Upper lobe of left lung (tissue), 6 donors: Measurements from ENCODE around the gene C10orf67. TPM values are rescaled to one million over a fixed set of nuclear protein-coding genes. Genes with fewer than 3 reads are reported as not detected.

Experiments
- ATAC-seq, 2 donors: fragments of 200-7000 bp; cut with Tn5 transposase; one replicate each; pipeline ENCODE4 v1.9.1; 2022; ENCODE audit warnings: mild to moderate bottlenecking in 2 of 2, moderate library complexity in 2 of 2; ENCODE audit not compliant: low FRiP score in 2 of 2
- DNase-seq, 2 donors: peaks; one replicate each; pipeline ENCODE4 v3.0.0-alpha.2; 2019 to 2020
- H3K27ac ChIP-seq, 4 donors: fragments of 200-600 bp; sonication (generic); one replicate each; pipeline ENCODE4 v1.5.1; 2016 to 2019
- H3K27me3 ChIP-seq, 4 donors: fragments of 200-600 bp; sonication (generic); one replicate each; pipeline ENCODE4 v1.5.1; 2017 to 2019
- H3K36me3 ChIP-seq, 4 donors: fragments of 200-600 bp; sonication (generic); one replicate each; pipeline ENCODE4 v1.5.1; 2016 to 2019
- H3K4me1 ChIP-seq, 4 donors: fragments of 200-600 bp; sonication (generic); one replicate each; pipeline ENCODE4 v1.5.1; 2018 to 2019
- H3K4me3 ChIP-seq, 4 donors: fragments of 200-600 bp; sonication (generic); one replicate each; pipeline ENCODE4 v1.5.1; 2017 to 2019; ENCODE audit warnings: mild to moderate bottlenecking in 2 of 4, moderate library complexity in 1 of 4
- H3K9me3 ChIP-seq, 4 donors: fragments of 200-600 bp; sonication (generic); one replicate each; pipeline ENCODE4 v1.5.1; 2018 to 2019
- CTCF ChIP-seq, 6 experiments: fragments of 450-650 bp in 4 of 6; fragments of 200-600 bp in 2 of 6; sonication (generic) in 2 of 6; IDR thresholded peaks; one replicate each; pipeline ENCODE4 v1.5.1; 2016 to 2019; ENCODE audit warnings: antibody characterized with exemption in 6 of 6
- EP300 ChIP-seq, 4 donors: sonication (generic); formaldehyde crosslinking; IDR thresholded peaks; one replicate each; pipeline ENCODE4 v1.5.1; 2017; ENCODE audit warnings: antibody characterized with exemption in 4 of 4, control low read depth in 2 of 4
- POLR2A ChIP-seq, 4 donors: fragments of 450-650 bp; IDR thresholded peaks; one replicate each; pipeline ENCODE4 v1.5.1; 2016 to 2017; ENCODE audit warnings: antibody characterized with exemption in 4 of 4, mild to moderate bottlenecking in 2 of 4
- POLR2AphosphoS5 ChIP-seq, 2 donors: sonication (generic); formaldehyde crosslinking; IDR thresholded peaks; one replicate each; pipeline ENCODE4 v1.5.1; 2017; ENCODE audit warnings: antibody characterized with exemption in 2 of 2
- WGBS, 2 donors: methylation state at CpG; one replicate each; pipeline ENCODE4 v1.1.5; 2017 to 2018; 5-methylcytosine and 5-hydroxymethylcytosine counted together
- total RNA-seq, 6 donors: library from RNA; depleted of rRNA in 4 of 6; stranded (reverse); fragments of >200 nt in 4 of 6; gene quantifications; one replicate each; pipeline versions ENCODE4 v1.1.0 to v1.2.1, GENCODE V29; 2016 to 2021
- donor health status: DM: no; HTN: no; CAD: no; lungs with moderate emphysema.
- donor health status: DM: no; HTN: yes; CAD: no; lungs with severe emphysema.

C10orf67 gene
- total RNA-seq, 6 donors from 2014 or later, result 1.7 to 7.3 (median 4.2) TPM

- 3 to 5% methylated on average over 5 of the region's 5 CpGs for WGBS, 2 donors
- Histone ChIP-seq H3K9me3 (no peaks in the 10 kb centered on the region), H3K4me3 (no peak overlapping the region), H3K4me1 (peaks cover 2 to 7% (median 4%) of the 10 kb centered on the region in 4 donors), H3K27me3 (no peaks in the 10 kb centered on the region), H3K27ac (no peak overlapping the region), H3K36me3 (no peaks in the 10 kb centered on the region)
- DNase-seq (no peak), ATAC-seq (peak in 1 of 2 donors; percentile 87)
- peak; percentile 56 to 79 (median 68) for TF ChIP-seq CTCF (IDR thresholded peaks at IDR 0.05)
- TF ChIP-seq POLR2A (IDR thresholded peaks at IDR 0.05), result no peak
Measured at GRCh38 chr10:23158370-23158769, 186.2 kb downstream of the C10orf67 start.

- ATAC-seq (peak in 1 of 2 donors; percentile 62), DNase-seq (no peak)
- WGBS, 2 donors, result 36 to 45% methylated on average over 10 to 12 of the region's 12 CpGs
- Histone ChIP-seq H3K4me3 (no peak overlapping the region), H3K27ac (no peak overlapping the region), H3K27me3 (no peaks in the 10 kb centered on the region), H3K36me3 (no peaks in the 10 kb centered on the region), H3K4me1 (peaks cover 2 to 7% (median 4%) of the 10 kb centered on the region in 4 donors), H3K9me3 (no peaks in the 10 kb centered on the region)
- no peak for TF ChIP-seq EP300 (IDR thresholded peaks at IDR 0.05)
- TF ChIP-seq POLR2A (IDR thresholded peaks at IDR 0.05), result no peak
- no peak for TF ChIP-seq POLR2AphosphoS5 (IDR thresholded peaks at IDR 0.05)
Measured at GRCh38 chr10:23157691-23158369, 186.8 kb downstream of the C10orf67 start.

- ATAC-seq, result no peak
- WGBS, 2 donors, result 57 to 64% methylated on average over 12 to 14 of the region's 14 CpGs
Measured at GRCh38 chr10:23157239-23157681, 187.3 kb downstream of the C10orf67 start.

GRCh38 chr10:23156447-23157150 is 188.0 kb downstream of the C10orf67 start:
- 56 to 58% methylated on average over 10 of the region's 10 CpGs for WGBS, 2 donors
- Histone ChIP-seq H3K4me3 (no peak overlapping the region), H3K4me1 (peaks cover 2 to 7% (median 4%) of the 10 kb centered on the region in 4 donors), H3K9me3 (no peaks in the 10 kb centered on the region), H3K27ac (no peak overlapping the region), H3K36me3 (no peaks in the 10 kb centered on the region), H3K27me3 (no peaks in the 10 kb centered on the region)
- TF ChIP-seq POLR2AphosphoS5 (IDR thresholded peaks at IDR 0.05) (no peak), POLR2A (IDR thresholded peaks at IDR 0.05) (no peak), CTCF (IDR thresholded peaks at IDR 0.05) (no peak), EP300 (IDR thresholded peaks at IDR 0.05) (no peak)
- no peak for DNase-seq
- ATAC-seq, result no peak

More at GRCh38 chr10:23157239-23157681, 187.3 kb downstream of the C10orf67 start:
- H3K27ac ChIP-seq, result no peak overlapping the region
- no peak for TF ChIP-seq CTCF (IDR thresholded peaks at IDR 0.05)
- TF ChIP-seq POLR2A (IDR thresholded peaks at IDR 0.05), result no peak
- no peak for TF ChIP-seq POLR2AphosphoS5 (IDR thresholded peaks at IDR 0.05)
- H3K27me3 ChIP-seq, result no peaks in the 10 kb centered on the region
- no peaks in the 10 kb centered on the region for H3K9me3 ChIP-seq
- H3K36me3 ChIP-seq, result no peaks in the 10 kb centered on the region
- DNase-seq, result no peak
- peaks cover 2 to 7% (median 4%) of the 10 kb centered on the region in 4 donors for H3K4me1 ChIP-seq
- no peak overlapping the region for H3K4me3 ChIP-seq

GRCh38 chr10:23155169-23155568 is 189.4 kb downstream of the C10orf67 start:
- Histone ChIP-seq H3K27ac (no peak overlapping the region), H3K36me3 (no peaks in the 10 kb centered on the region), H3K4me3 (no peak overlapping the region), H3K4me1 (peaks cover 2 to 7% (median 4%) of the 10 kb centered on the region in 4 donors), H3K27me3 (no peaks in the 10 kb centered on the region), H3K9me3 (no peaks in the 10 kb centered on the region)
- no peak for ATAC-seq
- 83% methylated on average over 7 of the region's 7 CpGs for WGBS, 2 donors
- no peak for TF ChIP-seq EP300 (IDR thresholded peaks at IDR 0.05)
- TF ChIP-seq CTCF (IDR thresholded peaks at IDR 0.05), result no peak
- TF ChIP-seq POLR2A (IDR thresholded peaks at IDR 0.05), result no peak
- no peak for TF ChIP-seq POLR2AphosphoS5 (IDR thresholded peaks at IDR 0.05)
- no peak for DNase-seq
